Brain microvascular endothelial cell (primary cell): Measurements from ENCODE around the gene SLC46A1.
A peak's percentile ranks its signal among the peaks of the same experiment; 100 is the strongest.

Experiments used
- DNase-seq: peaks from one replicate; pipeline ENCODE4 v3.0.0-alpha.2; 2020
- H3K27ac ChIP-seq: fragments of 250-450 bp; sonication (Bioruptor Pico); 2 replicates; pipeline ENCODE4 v1.5.1; 2020; ENCODE audit warnings: mild to moderate bottlenecking, moderate library complexity
- H3K27me3 ChIP-seq: fragments of 250-450 bp; sonication (Bioruptor Pico); replicated peaks from 2 replicates; pipeline ENCODE4 v1.5.1; 2020; ENCODE audit warnings: mild to moderate bottlenecking
- H3K36me3 ChIP-seq: fragments of 250-450 bp; sonication (Bioruptor Pico); replicated peaks from 2 replicates; pipeline ENCODE4 v1.5.1; 2020; ENCODE audit warnings: mild to moderate bottlenecking
- H3K4me3 ChIP-seq: 2 replicates; pipeline ENCODE4 v1.5.1; 2011; ENCODE audit warnings: low read depth, mild to moderate bottlenecking, control low read depth, low read length, moderate library complexity
- in situ Hi-C: cut with HindIII; loops from 2 replicates; pipeline ENCODE4 v1.10.0; 2017; ENCODE audit warnings: low sequenced_read_pairs, low pct_ligation_motif_present
- TF ChIP-seq, protein P1 (sequence below): IDR thresholded peaks from 2 replicates; pipeline ENCODE4 v1.5.1; 2011; ENCODE audit warnings: low read depth, mild to moderate bottlenecking, moderate library complexity, low read length, control low read depth, inconsistent platforms; ENCODE audit errors: missing control alignments

Gene SLC46A1

DNA sequence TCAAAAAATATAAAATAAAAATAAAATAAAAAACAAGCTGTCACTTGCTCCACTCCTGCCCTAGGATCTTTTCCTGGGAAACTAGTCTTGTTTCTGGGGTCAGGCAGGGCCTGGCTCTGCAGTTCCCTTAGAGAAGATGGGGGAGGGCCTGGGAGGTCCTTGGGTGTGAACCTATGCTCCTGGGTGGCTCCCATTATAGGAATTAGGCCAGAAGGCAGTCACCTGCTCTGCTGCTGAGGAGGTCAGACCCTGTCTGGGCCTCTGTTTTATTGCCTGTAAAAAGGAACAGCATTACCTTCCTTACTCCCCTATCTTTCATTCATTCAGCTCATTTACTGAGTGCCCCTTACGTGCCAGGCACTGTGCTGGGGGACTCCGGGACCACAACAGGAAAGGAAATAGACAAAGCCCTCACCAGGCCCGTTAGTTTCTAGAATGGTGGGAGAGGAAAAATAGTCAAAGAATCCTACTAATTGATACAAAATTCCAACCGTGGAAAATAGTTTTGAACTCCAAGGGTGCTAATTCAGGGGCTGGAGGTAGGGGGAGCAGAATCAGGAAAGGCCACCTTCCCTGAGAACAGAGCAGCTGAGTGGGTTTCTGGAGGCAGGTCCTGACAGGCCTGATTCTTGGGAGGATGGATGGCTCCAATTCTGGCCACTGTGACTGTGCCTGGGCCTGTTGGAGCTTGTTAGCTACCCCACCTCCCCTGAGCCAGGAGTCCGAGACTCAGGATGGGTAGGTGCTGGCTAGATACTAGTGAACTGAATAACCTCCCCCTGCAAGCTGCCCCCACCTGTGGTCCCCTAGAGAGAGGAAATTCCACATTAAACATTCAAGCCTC lies 1.3 kb upstream of the SLC46A1 start:
- no peak overlapping the region for H3K27ac ChIP-seq
- no peaks in the 10 kb centered on the region for H3K27me3 ChIP-seq
- in situ Hi-C loops = no loop called here
- H3K4me3 ChIP-seq = no peak overlapping the region
- TF ChIP-seq, protein P1, sequence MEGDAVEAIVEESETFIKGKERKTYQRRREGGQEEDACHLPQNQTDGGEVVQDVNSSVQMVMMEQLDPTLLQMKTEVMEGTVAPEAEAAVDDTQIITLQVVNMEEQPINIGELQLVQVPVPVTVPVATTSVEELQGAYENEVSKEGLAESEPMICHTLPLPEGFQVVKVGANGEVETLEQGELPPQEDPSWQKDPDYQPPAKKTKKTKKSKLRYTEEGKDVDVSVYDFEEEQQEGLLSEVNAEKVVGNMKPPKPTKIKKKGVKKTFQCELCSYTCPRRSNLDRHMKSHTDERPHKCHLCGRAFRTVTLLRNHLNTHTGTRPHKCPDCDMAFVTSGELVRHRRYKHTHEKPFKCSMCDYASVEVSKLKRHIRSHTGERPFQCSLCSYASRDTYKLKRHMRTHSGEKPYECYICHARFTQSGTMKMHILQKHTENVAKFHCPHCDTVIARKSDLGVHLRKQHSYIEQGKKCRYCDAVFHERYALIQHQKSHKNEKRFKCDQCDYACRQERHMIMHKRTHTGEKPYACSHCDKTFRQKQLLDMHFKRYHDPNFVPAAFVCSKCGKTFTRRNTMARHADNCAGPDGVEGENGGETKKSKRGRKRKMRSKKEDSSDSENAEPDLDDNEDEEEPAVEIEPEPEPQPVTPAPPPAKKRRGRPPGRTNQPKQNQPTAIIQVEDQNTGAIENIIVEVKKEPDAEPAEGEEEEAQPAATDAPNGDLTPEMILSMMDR = peak; percentile 21
- no peak for DNase-seq
- H3K36me3 ChIP-seq = no peaks in the 10 kb centered on the region

DNA sequence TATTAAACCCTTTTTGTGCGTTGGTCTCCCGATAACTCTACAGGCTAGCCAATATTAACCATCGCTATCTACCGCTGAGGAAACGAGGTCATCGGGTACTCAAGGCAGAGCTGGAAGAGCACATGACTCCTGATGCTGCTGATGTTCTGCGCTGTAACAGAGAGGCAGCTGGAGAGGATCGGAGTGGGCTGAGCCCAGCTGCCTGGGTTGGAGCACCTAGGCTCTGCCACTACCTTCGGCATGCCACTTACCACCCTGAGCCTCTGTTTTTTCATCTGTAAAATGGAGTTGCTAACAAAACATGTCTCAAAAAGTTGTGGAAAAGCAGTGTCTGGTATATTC lies 432 bp upstream of the SLC46A1 start:
- TF ChIP-seq, protein P1 = no peak
- in situ Hi-C loops = no loop called here
- no peak for DNase-seq
- Histone ChIP-seq H3K4me3 (peak overlapping the region; percentile 61), H3K36me3 (no peaks in the 10 kb centered on the region), H3K27me3 (no peaks in the 10 kb centered on the region), H3K27ac (no peak overlapping the region)

DNA sequence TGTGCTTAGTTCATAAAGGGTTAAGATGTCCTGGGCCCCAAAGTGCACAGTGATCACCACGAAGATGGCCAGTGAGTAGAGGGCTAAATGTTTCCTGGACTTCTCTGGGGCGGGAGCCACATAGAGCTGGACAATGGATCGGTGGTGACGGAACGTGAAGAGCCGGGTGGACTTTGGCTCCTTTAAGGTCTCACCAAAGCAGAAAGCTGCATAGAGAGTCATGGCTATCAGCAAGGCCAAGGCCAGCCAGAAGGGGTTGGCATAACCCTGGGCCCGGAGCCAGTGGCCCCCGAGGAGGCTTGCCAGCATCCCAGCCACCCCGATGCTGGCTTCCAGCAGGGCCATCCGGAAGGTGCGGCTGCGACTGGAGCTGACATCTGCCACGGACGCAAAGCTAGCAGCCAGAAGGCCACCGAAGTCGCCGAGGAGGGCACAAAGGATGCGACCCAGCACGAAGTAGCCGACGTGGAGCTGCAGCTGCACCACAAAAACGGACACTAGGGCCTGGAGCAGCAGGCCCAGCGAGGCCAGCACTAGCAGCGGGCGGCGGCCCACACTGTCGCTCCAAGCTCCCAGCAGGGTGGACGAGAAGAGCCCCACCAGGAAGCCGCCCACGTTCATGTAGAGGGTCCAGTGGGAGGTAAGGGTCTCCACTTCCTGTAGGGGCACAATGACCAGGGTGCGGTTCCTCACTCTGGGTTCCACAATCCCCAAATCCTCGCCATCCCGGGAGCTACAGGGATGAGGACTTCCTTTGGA lies 1.0 kb downstream of the SLC46A1 start:
- no peaks in the 10 kb centered on the region for H3K36me3 ChIP-seq
- in situ Hi-C loops = no loop called here
- no peaks in the 10 kb centered on the region for H3K27me3 ChIP-seq
- no peak overlapping the region for H3K27ac ChIP-seq
- DNase-seq = no peak
- peak overlapping the region; percentile 61 for H3K4me3 ChIP-seq
- TF ChIP-seq, protein P1 = no peak

DNA sequence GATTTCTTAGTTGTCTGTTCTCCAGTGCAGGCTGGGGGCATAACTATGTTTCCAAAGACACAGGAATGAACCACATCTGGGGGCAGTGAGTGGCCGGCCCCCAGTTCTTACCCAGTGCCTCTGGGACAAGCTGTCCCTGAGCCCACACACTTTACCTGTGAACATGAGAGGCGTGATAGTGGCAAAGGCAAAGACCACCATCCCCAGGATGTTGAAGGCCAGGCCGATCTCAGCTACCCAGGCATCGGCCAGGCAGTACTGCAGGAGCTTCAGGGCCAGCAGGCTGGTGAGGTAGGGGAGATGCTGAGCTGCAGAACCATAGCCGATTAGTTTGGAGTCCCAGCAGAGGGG lies 1.6 kb downstream of the SLC46A1 start:
- no peak for DNase-seq

DNA sequence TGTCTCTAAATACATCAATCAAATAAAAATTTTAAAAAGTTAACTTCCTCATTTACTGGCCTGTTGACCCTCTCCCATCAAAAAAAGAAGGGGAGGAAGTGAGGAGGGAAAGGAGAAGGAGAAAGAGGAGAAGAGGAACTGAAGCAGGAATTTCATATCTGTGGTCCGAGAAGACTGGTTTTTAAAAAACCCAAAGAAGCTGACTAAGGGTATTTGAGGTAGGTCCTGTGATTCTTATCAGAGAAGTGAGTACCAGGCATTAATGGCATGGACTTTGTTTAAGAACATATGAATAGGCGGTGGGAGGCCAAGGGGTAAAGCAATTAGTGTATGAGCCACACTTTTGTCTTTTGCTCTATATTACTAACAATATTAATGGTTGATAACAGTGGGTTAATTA lies 2.0 kb downstream of the SLC46A1 start:
- TF ChIP-seq, protein P1 = no peak
- no peaks in the 10 kb centered on the region for H3K27me3 ChIP-seq
- H3K36me3 ChIP-seq = no peaks in the 10 kb centered on the region
- no peak overlapping the region for H3K27ac ChIP-seq
- H3K4me3 ChIP-seq = no peak overlapping the region
- DNase-seq = no peak
- in situ Hi-C loops = no loop called here

More for the DNA sequence above, 1.6 kb downstream of the SLC46A1 start:
- TF ChIP-seq, protein P1 = no peak
- H3K27ac ChIP-seq = no peak overlapping the region
- in situ Hi-C loops = no loop called here
- no peaks in the 10 kb centered on the region for H3K36me3 ChIP-seq
- H3K4me3 ChIP-seq = no peak overlapping the region
- H3K27me3 ChIP-seq = no peaks in the 10 kb centered on the region
